ENCODE results near the gene WDR45B. TPM values are rescaled to one million over a fixed set of nuclear protein-coding genes. Genes with fewer than 3 reads are reported as not detected.

Gene WDR45B
- total RNA-seq, 1 donor from 2014 or later: 67.1 TPM

- intact Hi-C loops (cut with DNase I): no loop called here
- DNase-seq (ENCODE audit: low spot score): no peak
- no peak for ATAC-seq
Observed at GRCh38 chr17:82574041-82574440, 74.2 kb downstream of the WDR45B start.

- no peak for ATAC-seq
- no peak for DNase-seq (ENCODE audit: low spot score)
- intact Hi-C loops (cut with DNase I): no loop called here
Observed at GRCh38 chr17:82571855-82572254, 76.4 kb downstream of the WDR45B start.

- DNase-seq (ENCODE audit: low spot score): no peak
- intact Hi-C loops (cut with DNase I): no loop called here
- ATAC-seq: no peak
Observed at GRCh38 chr17:82570277-82570676, 78.0 kb downstream of the WDR45B start.

- DNase-seq (ENCODE audit: low spot score): no peak
- intact Hi-C loops (cut with DNase I): no loop called here
- ATAC-seq: no peak
Observed at GRCh38 chr17:82569621-82570020, 78.6 kb downstream of the WDR45B start.

- DNase-seq (ENCODE audit: low spot score) (no peak), ATAC-seq (no peak)
- intact Hi-C loops (cut with DNase I): no loop called here
Observed at GRCh38 chr17:82568997-82569393, 79.2 kb downstream of the WDR45B start.

- intact Hi-C loops (cut with DNase I): no loop called here
- no peak for DNase-seq (ENCODE audit: low spot score)
- no peak for ATAC-seq
Observed at GRCh38 chr17:82567286-82567685, 81.0 kb downstream of the WDR45B start.

GRCh38 chr17:82566129-82566960 lies 81.9 kb downstream of the WDR45B start:
- ATAC-seq (no peak), DNase-seq (ENCODE audit: low spot score) (no peak)
- intact Hi-C loops (cut with DNase I): no loop called here

GRCh38 chr17:82565551-82565950 lies 82.7 kb downstream of the WDR45B start:
- no peak for ATAC-seq
- no peak for DNase-seq (ENCODE audit: low spot score)
- intact Hi-C loops (cut with DNase I): no loop called here

Small RNA genes within 50 kb of the gene (microRNA-seq; reads per million reads assigned to microRNA genes)
- gene MIR4525: 2.2 reads per million

Other genes starting within 250 kb of the WDR45B start
- 43.2 TPM for gene HEXD, start 230.1 kb downstream of the WDR45B start, total RNA-seq
- 23.5 TPM for gene OGFOD3, start 229.9 kb downstream of the WDR45B start, total RNA-seq
- 94.5 TPM for gene CYBC1, start 197.7 kb downstream of the WDR45B start, total RNA-seq
- gene NARF, start 189.7 kb downstream of the WDR45B start, total RNA-seq: 55.5 TPM
- 59.9 TPM for gene FOXK2, start 128.7 kb downstream of the WDR45B start, total RNA-seq
- gene RAB40B, start 50.3 kb upstream of the WDR45B start, total RNA-seq: 30.3 TPM
- 32.3 TPM for gene FN3KRP, start 68.3 kb upstream of the WDR45B start, total RNA-seq
- gene FN3K, start 87.2 kb upstream of the WDR45B start, total RNA-seq: 57.2 TPM
- gene TBCD, start 103.6 kb upstream of the WDR45B start, total RNA-seq: 122 TPM
- not detected for gene ZNF750, start 191.6 kb upstream of the WDR45B start, total RNA-seq